NCI-H2196 treated with DMSO at 0.1 percent for 48 hours (cell line): Measurements from ENCODE around the gene HOXC13.

Source experiments
- DNase-seq: peaks from one replicate; lab custom pipeline; 2025; ENCODE audit not compliant: unreplicated experiment; lab: John Stamatoyannopoulos, UW

Gene HOXC13

DNA sequence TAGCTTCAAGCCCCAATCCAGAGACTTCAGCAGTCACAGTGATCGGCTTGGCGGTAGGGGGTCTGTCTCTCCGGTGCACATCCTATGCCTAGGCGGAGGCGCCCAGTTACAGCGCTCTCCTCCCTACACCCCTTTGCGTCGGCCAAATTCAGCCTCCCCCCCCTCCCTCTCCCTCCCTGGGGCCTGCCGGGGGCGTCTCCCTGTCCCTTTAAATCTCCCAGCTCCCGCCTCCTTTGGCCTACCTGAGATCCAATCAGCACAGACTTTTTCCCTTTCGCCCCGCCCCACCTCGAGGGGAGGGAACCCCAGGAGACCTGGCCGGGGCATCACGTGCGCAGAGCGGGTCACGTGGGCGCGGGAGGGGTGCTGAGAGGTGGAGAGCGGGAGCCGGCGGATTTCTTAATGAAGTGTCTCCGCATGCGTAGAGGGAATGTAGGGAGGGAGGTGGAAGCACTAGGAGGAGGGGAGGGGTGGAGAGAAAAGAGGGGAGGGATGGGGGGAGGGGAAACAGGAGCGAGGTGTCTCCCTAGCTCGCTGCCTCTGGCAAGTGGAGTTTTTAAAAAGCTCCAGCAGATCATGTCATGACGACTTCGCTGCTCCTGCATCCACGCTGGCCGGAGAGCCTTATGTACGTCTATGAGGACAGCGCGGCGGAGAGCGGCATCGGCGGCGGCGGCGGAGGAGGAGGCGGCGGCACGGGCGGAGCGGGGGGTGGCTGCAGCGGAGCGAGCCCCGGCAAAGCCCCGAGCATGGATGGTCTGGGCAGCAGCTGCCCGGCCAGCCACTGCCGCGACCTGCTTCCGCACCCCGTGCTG, at the start of gene HOXC13:
TSS of gene HOXC13 (plus strand) at position 506 of the 815 bp plus-strand sequence. CDS start at position 582, 76 bp downstream.
- peak; percentile 97 for DNase-seq

DNA sequence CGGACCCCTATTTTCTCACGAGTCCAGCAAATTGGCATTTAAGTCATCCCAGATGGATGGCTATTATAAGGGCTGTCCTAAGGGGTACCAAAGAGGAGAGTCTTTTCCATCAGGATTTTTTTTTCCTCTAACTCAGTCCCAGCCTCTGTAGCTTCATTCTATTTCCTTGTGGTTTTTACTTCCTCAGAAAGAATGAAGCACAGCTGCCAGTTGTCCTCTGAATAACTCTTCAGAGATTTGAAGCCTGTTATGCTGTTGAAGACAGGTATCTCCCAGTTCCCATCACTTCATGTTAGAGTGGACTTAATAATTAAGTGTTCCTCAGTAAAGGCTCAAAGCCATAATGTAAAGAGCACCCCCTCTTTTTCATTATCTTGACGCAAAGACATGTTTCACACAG, 48.5 kb upstream of the HOXC13 start:
- no peak for DNase-seq

DNA sequence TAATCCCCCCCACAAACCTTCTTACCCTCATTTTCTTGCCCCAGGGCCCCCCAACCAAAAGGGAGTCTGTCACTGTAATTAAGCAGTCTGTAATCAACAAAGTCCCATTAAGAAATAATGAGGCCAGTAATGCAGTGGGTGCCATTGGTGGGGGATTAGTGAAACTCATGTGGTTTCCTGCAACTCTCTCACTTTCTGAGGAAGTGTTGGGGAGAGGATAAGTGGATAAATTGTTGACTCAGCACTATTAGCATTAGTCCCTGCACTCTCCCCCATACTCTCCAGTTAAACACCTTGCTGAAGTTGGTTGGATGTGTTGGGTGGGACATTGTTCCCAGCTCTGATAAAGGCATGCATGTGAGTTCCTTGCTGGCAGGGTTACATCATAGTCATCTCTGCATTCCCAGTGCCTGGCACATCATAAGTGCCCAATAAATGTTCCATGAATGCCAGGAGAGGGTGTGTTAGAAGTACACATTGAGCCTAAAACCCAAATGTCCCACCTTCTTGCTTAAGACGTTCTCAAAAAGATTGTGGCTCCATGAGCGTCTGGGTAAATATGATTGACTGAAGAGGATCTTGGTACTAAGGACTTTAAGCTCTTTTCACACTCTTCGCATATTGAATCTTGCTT, 45.8 kb upstream of the HOXC13 start:
- DNase-seq: no peak

- no peak for DNase-seq
Measured at GRCh38 chr12:53899230-53899629, 39.4 kb upstream of the HOXC13 start.

- DNase-seq: no peak
Measured at GRCh38 chr12:53907103-53907502, 31.5 kb upstream of the HOXC13 start.

DNA sequence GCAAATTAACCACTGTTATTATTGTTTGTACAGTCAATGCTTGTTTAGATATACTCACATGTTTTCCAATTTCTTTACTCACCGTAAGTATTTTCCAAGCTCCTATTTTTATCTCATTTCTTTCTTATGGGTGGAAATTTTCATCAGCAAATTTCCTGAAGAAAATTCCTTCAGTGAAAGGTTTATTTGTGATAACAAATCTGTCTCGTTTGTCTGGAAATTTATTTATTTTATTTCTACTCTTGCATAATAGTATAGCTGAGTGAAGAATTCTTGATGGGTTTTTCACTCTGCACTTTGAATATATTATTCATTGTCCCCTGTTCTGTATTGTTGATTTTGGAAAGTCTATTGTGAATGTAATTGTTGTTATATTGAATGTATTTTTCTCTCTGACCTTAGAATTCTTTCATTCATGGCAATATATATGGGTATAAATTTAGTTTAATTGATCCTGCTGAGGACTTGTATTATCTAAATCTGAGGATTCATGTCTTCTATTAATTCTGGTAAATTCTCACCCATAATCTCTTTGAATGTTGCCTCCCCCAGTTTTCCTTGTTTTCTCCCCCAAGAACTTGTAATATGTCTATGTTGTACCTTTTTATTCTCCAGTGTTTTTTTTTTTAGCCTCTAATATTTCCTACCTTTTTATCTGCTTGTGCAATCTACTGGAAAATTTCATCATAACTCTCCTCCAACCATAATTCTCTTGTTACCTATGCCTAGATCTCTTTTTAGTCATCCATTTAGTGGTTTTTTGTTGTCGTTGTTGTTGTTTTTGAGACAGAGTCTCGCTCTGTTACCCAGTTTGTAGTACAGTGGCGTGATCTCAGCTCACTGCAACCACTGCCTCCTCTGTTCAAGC, 21.6 kb upstream of the HOXC13 start:
- DNase-seq: no peak

- DNase-seq: no peak
Measured at GRCh38 chr12:53924521-53925405, 13.9 kb upstream of the HOXC13 start.

- no peak for DNase-seq
Measured at GRCh38 chr12:53927220-53928029, 11.2 kb upstream of the HOXC13 start.

DNA sequence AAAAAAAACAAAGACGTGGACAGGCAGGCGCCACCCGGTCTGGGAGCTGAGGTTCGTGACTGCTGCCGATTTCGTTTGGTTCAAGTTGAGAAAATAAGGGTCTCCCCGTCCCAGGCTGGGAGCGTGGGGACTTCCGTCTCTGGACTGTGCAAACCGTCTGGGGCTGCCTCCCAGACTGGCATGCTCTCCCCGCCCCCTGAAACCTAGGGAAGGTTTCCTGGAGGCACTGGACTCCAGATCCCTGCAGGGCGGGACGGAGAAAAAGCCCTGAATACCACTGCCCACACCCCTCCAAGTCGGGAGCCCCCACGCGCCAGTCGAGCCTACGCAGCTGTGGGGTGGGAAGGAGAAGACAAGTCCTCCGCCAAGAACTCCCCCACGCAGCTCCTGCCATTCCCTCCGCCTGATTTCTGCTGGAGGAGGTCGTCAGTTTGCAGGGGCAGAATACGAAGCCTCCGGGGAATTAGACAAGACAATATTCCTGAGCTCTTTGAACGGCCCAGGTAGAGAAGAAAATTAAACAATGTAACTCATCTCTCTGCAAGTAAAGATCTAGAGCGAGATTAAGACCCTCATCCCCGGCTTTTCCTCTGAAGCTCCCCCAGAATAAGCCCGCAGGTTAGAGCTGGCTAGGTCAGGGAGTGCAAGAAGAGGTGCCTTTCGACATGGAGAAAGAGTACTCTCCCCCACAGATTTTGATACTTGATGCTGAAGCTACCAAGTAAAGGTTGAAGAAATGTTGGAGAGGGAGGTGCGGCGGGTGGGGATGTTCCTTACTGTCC, 10.4 kb upstream of the HOXC13 start:
- DNase-seq: no peak

DNA sequence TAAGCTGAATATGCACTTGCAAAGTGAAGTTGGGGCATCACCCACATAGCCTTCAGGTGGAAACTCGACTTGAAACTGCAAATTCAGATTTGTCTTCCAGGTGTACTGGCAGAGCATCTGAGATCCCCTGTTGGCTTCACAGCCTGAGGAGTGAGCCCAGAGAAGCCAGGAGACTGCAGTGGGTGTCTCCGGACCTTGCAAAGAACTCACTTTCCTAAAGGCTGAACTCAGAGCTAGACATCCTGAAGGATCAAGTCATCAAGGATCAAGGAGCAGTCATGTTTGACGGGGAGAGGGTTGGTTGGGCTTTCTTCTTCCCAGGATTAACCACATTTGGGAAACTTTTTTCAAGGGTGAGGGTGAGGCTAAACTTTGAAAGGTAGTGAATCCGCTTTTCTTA, 9.1 kb upstream of the HOXC13 start:
- DNase-seq: no peak

GRCh38 chr12:53930591-53931255, 7.9 kb upstream of the HOXC13 start:
- DNase-seq: no peak

- DNase-seq: no peak
Measured at GRCh38 chr12:53931844-53932581, 6.6 kb upstream of the HOXC13 start.

DNA sequence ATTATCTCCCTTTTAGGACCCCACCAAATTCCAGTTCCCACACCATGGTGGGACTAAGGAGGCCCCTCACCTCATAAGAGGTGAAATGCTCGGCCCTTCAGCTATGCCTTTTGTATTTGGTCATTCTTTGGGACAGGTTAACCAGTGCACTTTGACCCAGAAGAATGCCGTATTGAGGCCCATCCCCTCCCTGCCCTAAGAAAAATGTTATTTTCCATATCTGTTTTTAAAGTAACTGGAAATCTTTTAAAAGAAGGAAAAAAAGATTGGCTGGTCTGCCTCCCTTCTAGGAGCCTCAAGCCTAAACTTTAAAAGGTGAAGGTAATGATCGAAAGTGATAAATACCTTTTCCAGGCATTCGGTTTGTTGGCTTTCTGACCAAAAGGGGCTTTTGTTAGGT, 5.7 kb upstream of the HOXC13 start:
- no peak for DNase-seq

GRCh38 chr12:53935383-53936341, 3.0 kb upstream of the HOXC13 start:
- no peak for DNase-seq

DNA sequence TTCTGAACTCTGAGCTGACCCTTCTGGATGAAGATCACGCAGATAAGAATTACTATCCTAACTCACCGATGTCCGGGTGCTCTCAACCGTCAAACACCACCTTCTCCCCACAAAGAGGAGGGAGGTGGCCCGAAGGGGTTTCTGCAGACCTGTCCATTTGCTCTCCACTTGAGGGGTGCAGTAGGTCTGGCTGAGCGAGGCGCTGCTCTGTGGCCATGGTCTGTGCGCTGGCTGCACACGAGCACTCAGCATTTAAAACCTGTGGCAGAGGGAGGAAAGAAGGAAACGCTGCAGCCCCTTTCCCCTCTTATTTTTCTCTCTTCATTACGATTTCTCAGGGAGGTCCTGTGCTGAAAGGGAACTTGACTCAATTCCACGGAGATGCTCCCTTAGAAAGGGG, 1.5 kb upstream of the HOXC13 start:
- DNase-seq: no peak

- no peak for DNase-seq
Measured at GRCh38 chr12:53937596-53938325, 870 bp upstream of the HOXC13 start.
